NCI-H2227 (cell line): ENCODE measurements around the gene GADL1.

Experiments used
- DNase-seq: peaks from one replicate; lab custom pipeline; 2025; ENCODE audit not compliant: unreplicated experiment; lab: John Stamatoyannopoulos, UW

GADL1 gene

GRCh38 chr3:30696403-30696819 lies 198.1 kb downstream of the GADL1 start:
- DNase-seq = no peak

- DNase-seq = no peak
Measured at GRCh38 chr3:30695302-30696061, 199.0 kb downstream of the GADL1 start.

GRCh38 chr3:30694668-30695067 lies 199.8 kb downstream of the GADL1 start:
- no peak for DNase-seq

GRCh38 chr3:30694148-30694547 lies 200.3 kb downstream of the GADL1 start:
- no peak for DNase-seq

- peak; percentile 63 for DNase-seq
Measured at GRCh38 chr3:30693470-30694120, 200.9 kb downstream of the GADL1 start.

GRCh38 chr3:30692498-30693130 lies 201.8 kb downstream of the GADL1 start:
- DNase-seq = no peak

GRCh38 chr3:30691944-30692343 lies 202.5 kb downstream of the GADL1 start:
- DNase-seq = no peak

- DNase-seq = no peak
Measured at GRCh38 chr3:30691249-30691880, 203.1 kb downstream of the GADL1 start.

GRCh38 chr3:30690199-30690598 lies 204.3 kb downstream of the GADL1 start:
- DNase-seq = no peak

GRCh38 chr3:30688776-30689641 lies 205.5 kb downstream of the GADL1 start:
- no peak for DNase-seq

GRCh38 chr3:30687930-30688570 lies 206.4 kb downstream of the GADL1 start:
- DNase-seq = no peak

GRCh38 chr3:30686799-30687198 lies 207.7 kb downstream of the GADL1 start:
- DNase-seq = no peak

GRCh38 chr3:30686176-30686575 lies 208.3 kb downstream of the GADL1 start:
- DNase-seq = no peak

GRCh38 chr3:30685267-30685667 lies 209.2 kb downstream of the GADL1 start:
- DNase-seq = no peak

- DNase-seq = no peak
Measured at GRCh38 chr3:30684356-30684755, 210.1 kb downstream of the GADL1 start.

- no peak for DNase-seq
Measured at GRCh38 chr3:30683769-30684168, 210.7 kb downstream of the GADL1 start.

- DNase-seq = no peak
Measured at GRCh38 chr3:30682434-30683155, 211.9 kb downstream of the GADL1 start.

GRCh38 chr3:30681649-30682211 lies 212.7 kb downstream of the GADL1 start:
- DNase-seq = no peak
